Measurements from ENCODE around the gene QPCT. TPM values are rescaled to one million over a fixed set of nuclear protein-coding genes. Genes with fewer than 3 reads are reported as not detected.

Gene QPCT
- total and polyA plus RNA-seq, 2 experiments from 2014 or later: 13.2 TPM

DNA sequence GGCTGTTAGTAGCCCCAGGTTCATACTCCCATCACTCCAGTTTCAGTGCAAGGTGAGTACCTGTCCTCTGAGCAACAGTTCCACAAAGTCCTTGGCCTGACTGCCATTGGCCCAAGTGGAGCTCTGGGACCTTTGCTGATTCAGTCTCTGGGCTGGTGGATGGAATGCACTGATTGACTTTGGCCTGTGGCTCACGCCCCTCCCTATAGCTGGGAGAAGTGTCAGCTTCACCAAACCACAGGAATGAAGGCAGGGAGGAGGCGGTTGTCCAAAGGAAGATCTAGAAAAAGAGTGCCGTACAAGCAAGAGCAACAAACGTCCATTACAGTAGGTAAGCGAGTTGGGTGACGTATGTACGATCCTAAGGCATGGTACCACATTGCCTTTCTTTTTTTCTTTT lies 34.0 kb downstream of the QPCT start:
- no peak overlapping the region for H2AFZ ChIP-seq
- H4K20me1 ChIP-seq (replicated peaks; ENCODE audit: insufficient read depth): no peaks in the 10 kb centered on the region
- H3K79me2 ChIP-seq (replicated peaks; ENCODE audit: insufficient read depth): no peaks in the 10 kb centered on the region
- H3K4me1 Mint-ChIP-seq: 0 out of 3 replicates have a peak, but pooled peaks cover 2% of the 10 kb centered on the region
- H3K4me3 ChIP-seq: no peak overlapping the region
- H3K4me3 Mint-ChIP-seq: no peak overlapping the region
- no peak overlapping the region for H3K27ac Mint-ChIP-seq
- no peak for ATAC-seq
- H3F3A ChIP-seq (replicated peaks; ENCODE audit: low read depth): no peaks in the 10 kb centered on the region
- peaks cover 16% of the 10 kb centered on the region for H3K9me2 ChIP-seq (ENCODE audit: insufficient read depth)
- DNase-seq (ENCODE audit: low spot score): no peak
- no peaks in the 10 kb centered on the region for H3K36me3 ChIP-seq (ENCODE audit: insufficient read depth)
- H3K27me3 Mint-ChIP-seq (ENCODE audit: insufficient read depth, low read depth, poor library complexity): no peaks in the 10 kb centered on the region
- no peaks in the 10 kb centered on the region for H3K27me3 ChIP-seq (ENCODE audit: insufficient read depth)
- no peak for TF ChIP-seq ZNF114 (CRISPR knock-in tag; IDR thresholded peaks at IDR 0.05)
- no peak for TF ChIP-seq EZH2phosphoT487 (IDR thresholded peaks at IDR 0.05; ENCODE audit: unreplicated experiment)
- no peak for TF ChIP-seq STAT1 (IDR thresholded peaks at IDR 0.05; ENCODE audit: unreplicated experiment)
- TF ChIP-seq, protein P1, sequence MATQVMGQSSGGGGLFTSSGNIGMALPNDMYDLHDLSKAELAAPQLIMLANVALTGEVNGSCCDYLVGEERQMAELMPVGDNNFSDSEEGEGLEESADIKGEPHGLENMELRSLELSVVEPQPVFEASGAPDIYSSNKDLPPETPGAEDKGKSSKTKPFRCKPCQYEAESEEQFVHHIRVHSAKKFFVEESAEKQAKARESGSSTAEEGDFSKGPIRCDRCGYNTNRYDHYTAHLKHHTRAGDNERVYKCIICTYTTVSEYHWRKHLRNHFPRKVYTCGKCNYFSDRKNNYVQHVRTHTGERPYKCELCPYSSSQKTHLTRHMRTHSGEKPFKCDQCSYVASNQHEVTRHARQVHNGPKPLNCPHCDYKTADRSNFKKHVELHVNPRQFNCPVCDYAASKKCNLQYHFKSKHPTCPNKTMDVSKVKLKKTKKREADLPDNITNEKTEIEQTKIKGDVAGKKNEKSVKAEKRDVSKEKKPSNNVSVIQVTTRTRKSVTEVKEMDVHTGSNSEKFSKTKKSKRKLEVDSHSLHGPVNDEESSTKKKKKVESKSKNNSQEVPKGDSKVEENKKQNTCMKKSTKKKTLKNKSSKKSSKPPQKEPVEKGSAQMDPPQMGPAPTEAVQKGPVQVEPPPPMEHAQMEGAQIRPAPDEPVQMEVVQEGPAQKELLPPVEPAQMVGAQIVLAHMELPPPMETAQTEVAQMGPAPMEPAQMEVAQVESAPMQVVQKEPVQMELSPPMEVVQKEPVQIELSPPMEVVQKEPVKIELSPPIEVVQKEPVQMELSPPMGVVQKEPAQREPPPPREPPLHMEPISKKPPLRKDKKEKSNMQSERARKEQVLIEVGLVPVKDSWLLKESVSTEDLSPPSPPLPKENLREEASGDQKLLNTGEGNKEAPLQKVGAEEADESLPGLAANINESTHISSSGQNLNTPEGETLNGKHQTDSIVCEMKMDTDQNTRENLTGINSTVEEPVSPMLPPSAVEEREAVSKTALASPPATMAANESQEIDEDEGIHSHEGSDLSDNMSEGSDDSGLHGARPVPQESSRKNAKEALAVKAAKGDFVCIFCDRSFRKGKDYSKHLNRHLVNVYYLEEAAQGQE (IDR thresholded peaks at IDR 0.05; ENCODE audit: unreplicated experiment): no peak
- TF ChIP-seq, protein P2, sequence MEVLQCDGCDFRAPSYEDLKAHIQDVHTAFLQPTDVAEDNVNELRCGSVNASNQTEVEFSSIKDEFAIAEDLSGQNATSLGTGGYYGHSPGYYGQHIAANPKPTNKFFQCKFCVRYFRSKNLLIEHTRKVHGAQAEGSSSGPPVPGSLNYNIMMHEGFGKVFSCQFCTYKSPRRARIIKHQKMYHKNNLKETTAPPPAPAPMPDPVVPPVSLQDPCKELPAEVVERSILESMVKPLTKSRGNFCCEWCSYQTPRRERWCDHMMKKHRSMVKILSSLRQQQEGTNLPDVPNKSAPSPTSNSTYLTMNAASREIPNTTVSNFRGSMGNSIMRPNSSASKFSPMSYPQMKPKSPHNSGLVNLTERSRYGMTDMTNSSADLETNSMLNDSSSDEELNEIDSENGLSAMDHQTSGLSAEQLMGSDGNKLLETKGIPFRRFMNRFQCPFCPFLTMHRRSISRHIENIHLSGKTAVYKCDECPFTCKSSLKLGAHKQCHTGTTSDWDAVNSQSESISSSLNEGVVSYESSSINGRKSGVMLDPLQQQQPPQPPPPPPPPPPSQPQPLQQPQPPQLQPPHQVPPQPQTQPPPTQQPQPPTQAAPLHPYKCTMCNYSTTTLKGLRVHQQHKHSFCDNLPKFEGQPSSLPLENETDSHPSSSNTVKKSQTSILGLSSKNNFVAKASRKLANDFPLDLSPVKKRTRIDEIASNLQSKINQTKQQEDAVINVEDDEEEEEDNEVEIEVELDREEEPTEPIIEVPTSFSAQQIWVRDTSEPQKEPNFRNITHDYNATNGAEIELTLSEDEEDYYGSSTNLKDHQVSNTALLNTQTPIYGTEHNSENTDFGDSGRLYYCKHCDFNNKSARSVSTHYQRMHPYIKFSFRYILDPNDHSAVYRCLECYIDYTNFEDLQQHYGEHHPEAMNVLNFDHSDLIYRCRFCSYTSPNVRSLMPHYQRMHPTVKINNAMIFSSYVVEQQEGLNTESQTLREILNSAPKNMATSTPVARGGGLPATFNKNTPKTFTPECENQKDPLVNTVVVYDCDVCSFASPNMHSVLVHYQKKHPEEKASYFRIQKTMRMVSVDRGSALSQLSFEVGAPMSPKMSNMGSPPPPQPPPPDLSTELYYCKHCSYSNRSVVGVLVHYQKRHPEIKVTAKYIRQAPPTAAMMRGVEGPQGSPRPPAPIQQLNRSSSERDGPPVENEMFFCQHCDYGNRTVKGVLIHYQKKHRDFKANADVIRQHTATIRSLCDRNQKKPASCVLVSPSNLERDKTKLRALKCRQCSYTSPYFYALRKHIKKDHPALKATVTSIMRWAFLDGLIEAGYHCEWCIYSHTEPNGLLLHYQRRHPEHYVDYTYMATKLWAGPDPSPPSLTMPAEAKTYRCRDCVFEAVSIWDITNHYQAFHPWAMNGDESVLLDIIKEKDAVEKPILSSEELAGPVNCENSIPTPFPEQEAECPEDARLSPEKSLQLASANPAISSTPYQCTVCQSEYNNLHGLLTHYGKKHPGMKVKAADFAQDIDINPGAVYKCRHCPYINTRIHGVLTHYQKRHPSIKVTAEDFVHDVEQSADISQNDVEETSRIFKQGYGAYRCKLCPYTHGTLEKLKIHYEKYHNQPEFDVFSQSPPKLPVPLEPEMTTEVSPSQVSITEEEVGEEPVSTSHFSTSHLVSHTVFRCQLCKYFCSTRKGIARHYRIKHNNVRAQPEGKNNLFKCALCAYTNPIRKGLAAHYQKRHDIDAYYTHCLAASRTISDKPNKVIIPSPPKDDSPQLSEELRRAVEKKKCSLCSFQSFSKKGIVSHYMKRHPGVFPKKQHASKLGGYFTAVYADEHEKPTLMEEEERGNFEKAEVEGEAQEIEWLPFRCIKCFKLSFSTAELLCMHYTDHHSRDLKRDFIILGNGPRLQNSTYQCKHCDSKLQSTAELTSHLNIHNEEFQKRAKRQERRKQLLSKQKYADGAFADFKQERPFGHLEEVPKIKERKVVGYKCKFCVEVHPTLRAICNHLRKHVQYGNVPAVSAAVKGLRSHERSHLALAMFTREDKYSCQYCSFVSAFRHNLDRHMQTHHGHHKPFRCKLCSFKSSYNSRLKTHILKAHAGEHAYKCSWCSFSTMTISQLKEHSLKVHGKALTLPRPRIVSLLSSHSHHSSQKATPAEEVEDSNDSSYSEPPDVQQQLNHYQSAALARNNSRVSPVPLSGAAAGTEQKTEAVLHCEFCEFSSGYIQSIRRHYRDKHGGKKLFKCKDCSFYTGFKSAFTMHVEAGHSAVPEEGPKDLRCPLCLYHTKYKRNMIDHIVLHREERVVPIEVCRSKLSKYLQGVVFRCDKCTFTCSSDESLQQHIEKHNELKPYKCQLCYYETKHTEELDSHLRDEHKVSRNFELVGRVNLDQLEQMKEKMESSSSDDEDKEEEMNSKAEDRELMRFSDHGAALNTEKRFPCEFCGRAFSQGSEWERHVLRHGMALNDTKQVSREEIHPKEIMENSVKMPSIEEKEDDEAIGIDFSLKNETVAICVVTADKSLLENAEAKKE (CRISPR knock-in tag; IDR thresholded peaks at IDR 0.05): no peak
- no peaks in the 10 kb centered on the region for H3K4me1 ChIP-seq (ENCODE audit: insufficient read depth)
- H3K4me2 ChIP-seq: no peak overlapping the region
- no peak overlapping the region for H3K27ac ChIP-seq (ENCODE audit: low read depth)
- no peaks in the 10 kb centered on the region for H3K9me3 Mint-ChIP-seq
- H3K36me3 Mint-ChIP-seq (ENCODE audit: low read depth): no peaks in the 10 kb centered on the region

All from GM23338 (cell line).